ENCODE measurements around the gene SLC22A23. TPM values are rescaled to one million over a fixed set of nuclear protein-coding genes. Genes with fewer than 3 reads are reported as not detected.

The SLC22A23 gene
- total RNA-seq, 1 donor from 2014 or later = 23.8 TPM

GRCh38 chr6:3371222-3371949 lies 85.5 kb downstream of the SLC22A23 start:
- DNase-seq (ENCODE audit: low spot score) = no peak

- no peak for DNase-seq (ENCODE audit: low spot score)
Measured at GRCh38 chr6:3370361-3371221, 86.3 kb downstream of the SLC22A23 start.

- no peak for DNase-seq (ENCODE audit: low spot score)
Measured at GRCh38 chr6:3369985-3370360, 86.9 kb downstream of the SLC22A23 start.

- no peak for DNase-seq (ENCODE audit: low spot score)
Measured at GRCh38 chr6:3368685-3369084, 88.2 kb downstream of the SLC22A23 start.

GRCh38 chr6:3367630-3368029 lies 89.2 kb downstream of the SLC22A23 start:
- DNase-seq (ENCODE audit: low spot score) = no peak

- no peak for DNase-seq (ENCODE audit: low spot score)
Measured at GRCh38 chr6:3366596-3367413, 90.0 kb downstream of the SLC22A23 start.

- no peak for DNase-seq (ENCODE audit: low spot score)
Measured at GRCh38 chr6:3364391-3364790, 92.5 kb downstream of the SLC22A23 start.

GRCh38 chr6:3363296-3364025 lies 93.4 kb downstream of the SLC22A23 start:
- no peak for DNase-seq (ENCODE audit: low spot score)

GRCh38 chr6:3361312-3362037 lies 95.4 kb downstream of the SLC22A23 start:
- no peak for DNase-seq (ENCODE audit: low spot score)

GRCh38 chr6:3360727-3361045 lies 96.2 kb downstream of the SLC22A23 start:
- DNase-seq (ENCODE audit: low spot score) = no peak

- no peak for DNase-seq (ENCODE audit: low spot score)
Measured at GRCh38 chr6:3359973-3360726, 96.7 kb downstream of the SLC22A23 start.

GRCh38 chr6:3359101-3359752 lies 97.6 kb downstream of the SLC22A23 start:
- no peak for DNase-seq (ENCODE audit: low spot score)

GRCh38 chr6:3358413-3359100 lies 98.3 kb downstream of the SLC22A23 start:
- DNase-seq (ENCODE audit: low spot score) = no peak

GRCh38 chr6:3357678-3358077 lies 99.2 kb downstream of the SLC22A23 start:
- no peak for DNase-seq (ENCODE audit: low spot score)

GRCh38 chr6:3356824-3357420 lies 99.9 kb downstream of the SLC22A23 start:
- no peak for DNase-seq (ENCODE audit: low spot score)

- DNase-seq (ENCODE audit: low spot score) = no peak
Measured at GRCh38 chr6:3356056-3356823, 100.6 kb downstream of the SLC22A23 start.

GRCh38 chr6:3355358-3356055 lies 101.3 kb downstream of the SLC22A23 start:
- no peak for DNase-seq (ENCODE audit: low spot score)

Data from mesenteric fat pad (tissue), 1 donor.